Aorta (tissue), 5 donors: ENCODE measurements around the gene SLPI. TPM values are rescaled to one million over a fixed set of nuclear protein-coding genes. Genes with fewer than 3 reads are reported as not detected.

Experiments used
- ATAC-seq: fragments of 200-7000 bp; cut with Tn5 transposase; one replicate; pipeline ENCODE4 v1.9.1; 2022; ENCODE audit warnings: moderate library complexity; ENCODE audit not compliant: low FRiP score
- DNase-seq, 2 donors: peaks; one replicate each; pipeline ENCODE4 v3.0.0-alpha.2; 2020
- H3K27ac ChIP-seq, 2 donors: one replicate each; pipeline ENCODE4 v1.5.1; 2013; ENCODE audit warnings: low read length in 2 of 2, mild to moderate bottlenecking in 2 of 2, moderate library complexity in 2 of 2, control low read depth in 1 of 2, inconsistent platforms in 1 of 2, low read depth in 1 of 2
- H3K27me3 ChIP-seq, 2 donors: one replicate each; pipeline ENCODE4 v1.6.1; 2013; ENCODE audit warnings: control low read depth in 1 of 2, low read length in 1 of 2, mild to moderate bottlenecking in 1 of 2, moderate library complexity in 1 of 2; ENCODE audit not compliant: insufficient read depth in 2 of 2, control insufficient read depth in 1 of 2
- H3K36me3 ChIP-seq, 2 donors: one replicate each; pipeline ENCODE4 v1.6.1; 2013; ENCODE audit warnings: control low read depth in 1 of 2, low read length in 1 of 2, mild to moderate bottlenecking in 1 of 2; ENCODE audit not compliant: insufficient read depth in 2 of 2, control insufficient read depth in 1 of 2
- H3K4me1 ChIP-seq, 2 donors: one replicate each; pipeline ENCODE4 v1.6.1; 2013; ENCODE audit warnings: low read length in 2 of 2, control low read depth in 1 of 2, mild to moderate bottlenecking in 1 of 2, moderate library complexity in 1 of 2; ENCODE audit not compliant: insufficient read depth in 2 of 2, control insufficient read depth in 1 of 2
- H3K4me3 ChIP-seq, 2 donors: one replicate each; pipeline ENCODE4 v1.5.1; 2013; ENCODE audit warnings: low read length in 2 of 2, control low read depth in 1 of 2, mild to moderate bottlenecking in 1 of 2
- H3K9me3 ChIP-seq: one replicate; pipeline ENCODE4 v1.6.1; 2013; ENCODE audit warnings: mild to moderate bottlenecking, low read length; ENCODE audit not compliant: control insufficient read depth
- WGBS, 2 donors: extraction: QIAGEN DNeasy Blood & Tissue Kit; methylation state at CpG; one replicate each; pipeline ENCODE4 v1.1.7; 2013; 5-methylcytosine and 5-hydroxymethylcytosine counted together
- intact Hi-C, 2 donors: fragments of 100-400 bp; cut with DNase I; formaldehyde crosslinking; loops; one replicate each; pipeline versions ENCODE4 v1.14.2 to v1.15.0; 2022
- polyA plus RNA-seq, 2 donors: library from polyadenylated mRNA; stranded (reverse); fragments of 200-250 nt; gene quantifications; one replicate each; pipeline ENCODE4 v1.2.3, GENCODE V29; 2013
- total RNA-seq, 2 donors: library from RNA; stranded (reverse); fragmentation: NEBNext Ultra II Directional; extraction: Animal tissue kit (Norgen Biotek cat#: 25700); gene quantifications; one replicate each; pipeline ENCODE4 v1.2.1, GENCODE V29; 2021
- donor health status: healthy with polysubstance abuse.
- donor health status: Bipolar disorder and iron deficiency.
- donor health status: DM: no; HTN: no; CAD: no.
- donor health status: DM: no; HTN: no; CAD: no.
- donor health status: DM: yes; HTN: yes; CAD: no.

The SLPI gene
- total and polyA plus RNA-seq, 4 donors = 24.4 to 151 (median 38.0) TPM

- WGBS, 2 donors = 62 to 64% methylated on average over 7 of the region's 7 CpGs
- Histone ChIP-seq H3K27ac (no peak overlapping the region), H3K4me1 (no peaks in the 10 kb centered on the region), H3K4me3 (no peak overlapping the region), H3K9me3 (no peaks in the 10 kb centered on the region), H3K36me3 (no peaks in the 10 kb centered on the region), H3K27me3 (no peaks in the 10 kb centered on the region)
- ATAC-seq (no peak), DNase-seq (no peak)
- intact Hi-C loops = loop anchor here in 1 of 2 donors (10.0 kb wide), 1 partner anchor 238 kb away; no protein-coding TSS in a partner anchor
Measured at GRCh38 chr20:45282700-45283550, 28.6 kb upstream of the SLPI start.

DNA sequence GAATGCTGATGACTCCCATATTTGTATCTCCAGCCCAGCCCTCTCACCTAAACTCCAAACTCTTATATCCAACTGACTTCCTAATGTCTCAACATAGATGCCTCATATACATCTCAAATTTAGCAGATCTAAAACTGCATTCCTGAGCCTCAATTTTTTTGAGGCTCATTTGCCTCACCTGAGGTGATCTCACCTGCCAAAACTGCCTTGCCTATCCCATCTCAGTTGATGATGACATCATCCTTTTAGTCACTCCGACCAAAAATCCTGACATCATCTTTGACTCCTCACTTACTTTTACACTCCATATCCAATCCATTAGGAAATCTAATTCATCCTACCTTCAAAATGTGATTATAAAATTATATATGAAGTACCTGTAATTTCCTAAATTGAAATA is 25.6 kb upstream of the SLPI start:
- no peak overlapping the region for H3K4me3 ChIP-seq
- no peaks in the 10 kb centered on the region for H3K36me3 ChIP-seq
- H3K27me3 ChIP-seq = no peaks in the 10 kb centered on the region
- DNase-seq (no peak), ATAC-seq (no peak)
- no peak overlapping the region for H3K27ac ChIP-seq
- H3K4me1 ChIP-seq = no peaks in the 10 kb centered on the region
- 66 to 89% methylated on average over 1 of the region's 1 CpG for WGBS, 2 donors
- intact Hi-C loops = loop anchor here in 1 of 2 donors (10.0 kb wide), 1 partner anchor 235 kb away; no protein-coding TSS in a partner anchor
- H3K9me3 ChIP-seq = no peaks in the 10 kb centered on the region

DNA sequence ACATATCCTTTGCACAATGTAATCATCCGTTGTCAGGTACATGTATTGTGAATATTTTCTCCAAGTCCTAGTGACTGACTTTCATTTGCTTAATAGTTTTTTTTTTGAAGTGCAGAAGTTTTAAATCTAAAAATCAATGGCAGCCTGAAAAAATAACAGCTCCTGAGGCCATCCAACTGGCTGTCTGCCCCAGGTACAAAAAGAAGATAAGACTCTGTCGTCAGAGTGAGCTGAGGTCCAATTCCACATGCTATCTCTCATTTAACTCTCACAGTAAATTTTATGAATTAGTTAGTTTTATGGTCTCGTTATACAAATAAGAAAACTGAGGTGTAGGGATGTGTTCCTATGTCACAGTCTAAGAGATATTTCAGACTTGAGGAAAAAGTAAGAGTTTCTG is 21.0 kb upstream of the SLPI start:
- Histone ChIP-seq H3K4me1 (peaks cover 0 to 2% of the 10 kb centered on the region in 2 donors), H3K27me3 (no peaks in the 10 kb centered on the region), H3K9me3 (no peaks in the 10 kb centered on the region), H3K4me3 (no peak overlapping the region), H3K36me3 (no peaks in the 10 kb centered on the region), H3K27ac (no peak overlapping the region)
- intact Hi-C loops = no loop called here
- no peak for ATAC-seq
- no peak for DNase-seq
- 59 to 66% methylated on average over 3 of the region's 3 CpGs for WGBS, 2 donors

- no peak overlapping the region for H3K27ac ChIP-seq
- peaks cover 0 to 2% of the 10 kb centered on the region in 2 donors for H3K4me1 ChIP-seq
- no peak overlapping the region for H3K4me3 ChIP-seq
- WGBS, 2 donors = 72 to 78% methylated on average over 4 of the region's 4 CpGs
- DNase-seq (no peak), ATAC-seq (no peak)
- peaks cover 2% of the 10 kb centered on the region for H3K9me3 ChIP-seq
- no peaks in the 10 kb centered on the region for H3K27me3 ChIP-seq
- intact Hi-C loops = no loop called here
- no peaks in the 10 kb centered on the region for H3K36me3 ChIP-seq
Measured at GRCh38 chr20:45269754-45270270, 15.4 kb upstream of the SLPI start.

- no peaks in the 10 kb centered on the region for H3K27me3 ChIP-seq
- no peak overlapping the region for H3K4me3 ChIP-seq
- no peak overlapping the region for H3K27ac ChIP-seq
- peaks cover 2% of the 10 kb centered on the region for H3K9me3 ChIP-seq
- no peaks in the 10 kb centered on the region for H3K36me3 ChIP-seq
- DNase-seq (no peak), ATAC-seq (no peak)
- WGBS, 2 donors = 66 to 67% methylated on average over 3 of the region's 3 CpGs
- intact Hi-C loops = no loop called here
- H3K4me1 ChIP-seq = peaks cover 0 to 2% of the 10 kb centered on the region in 2 donors
Measured at GRCh38 chr20:45269056-45269455, 14.7 kb upstream of the SLPI start.

DNA sequence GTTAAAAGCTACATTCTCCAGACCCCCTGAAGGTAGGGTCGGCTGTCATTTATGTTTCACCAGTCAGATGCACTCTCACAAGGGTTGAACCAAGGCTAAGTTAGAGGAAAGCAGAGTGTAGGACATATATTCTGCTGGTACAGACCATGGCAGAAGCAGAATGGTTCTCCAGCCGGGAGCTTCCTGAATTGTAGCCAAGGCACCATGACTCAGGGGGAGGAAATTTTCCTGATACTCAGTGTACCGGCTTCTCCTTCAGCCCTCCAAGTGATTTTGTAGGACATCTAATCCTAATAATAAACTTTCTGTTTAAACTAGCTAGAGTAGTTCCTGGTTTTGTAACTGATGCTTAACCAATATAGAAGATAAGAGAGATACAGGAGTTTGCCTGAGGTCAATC is 14.2 kb upstream of the SLPI start:
- ATAC-seq (no peak), DNase-seq (no peak)
- Histone ChIP-seq H3K4me1 (peaks cover 0 to 2% of the 10 kb centered on the region in 2 donors), H3K27ac (no peak overlapping the region), H3K27me3 (no peaks in the 10 kb centered on the region), H3K4me3 (no peak overlapping the region), H3K36me3 (no peaks in the 10 kb centered on the region), H3K9me3 (peaks cover 2% of the 10 kb centered on the region)
- 49 to 62% methylated on average over 3 of the region's 3 CpGs for WGBS, 2 donors
- intact Hi-C loops = no loop called here

DNA sequence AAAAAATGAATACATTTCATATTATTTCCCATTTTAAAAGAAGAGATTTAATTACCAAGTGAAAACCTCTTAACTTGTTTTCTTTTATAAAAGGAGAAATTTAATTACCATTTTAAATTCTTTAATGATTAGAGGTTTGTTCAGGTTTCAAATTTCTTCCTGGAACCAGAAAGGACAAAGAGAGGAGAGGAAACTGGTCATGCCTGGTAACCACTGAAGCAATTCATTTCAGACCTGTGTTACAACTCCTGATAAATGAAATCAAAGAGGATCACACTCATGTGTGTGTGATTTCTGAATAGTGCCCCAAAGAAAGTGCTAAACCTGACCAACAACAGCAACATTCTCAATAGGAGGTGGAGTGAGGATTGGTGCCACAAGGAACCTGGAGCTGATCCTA is 12.6 kb upstream of the SLPI start:
- intact Hi-C loops = no loop called here
- DNase-seq (no peak), ATAC-seq (no peak)
- Histone ChIP-seq H3K27me3 (no peaks in the 10 kb centered on the region), H3K27ac (no peak overlapping the region), H3K36me3 (no peaks in the 10 kb centered on the region), H3K9me3 (peaks cover 2% of the 10 kb centered on the region), H3K4me3 (no peak overlapping the region), H3K4me1 (peaks cover 0 to 2% of the 10 kb centered on the region in 2 donors)

GRCh38 chr20:45263556-45264266 is 9.3 kb upstream of the SLPI start:
- H3K27me3 ChIP-seq = no peaks in the 10 kb centered on the region
- no peaks in the 10 kb centered on the region for H3K4me1 ChIP-seq
- no peak for DNase-seq
- ATAC-seq = no peak
- no peaks in the 10 kb centered on the region for H3K36me3 ChIP-seq
- no peak overlapping the region for H3K27ac ChIP-seq
- H3K4me3 ChIP-seq = no peak overlapping the region
- WGBS, 2 donors = 76 to 84% methylated on average over 3 of the region's 3 CpGs
- intact Hi-C loops = no loop called here
- H3K9me3 ChIP-seq = no peaks in the 10 kb centered on the region
